Prostate gland (tissue), 2 donors: ENCODE measurements around the gene PPP2R2B.

Experiments used
- POLR2A ChIP-seq: fragments of 450-650 bp; IDR thresholded peaks from one replicate; pipeline ENCODE4 v1.6.1; 2016; ENCODE audit warnings: antibody characterized with exemption, mild to moderate bottlenecking
- TF ChIP-seq, protein P1 (sequence below), 4 experiments: fragments of 200-600 bp in 2 of 4; fragments of 450-650 bp in 2 of 4; sonication (generic) in 2 of 4; IDR thresholded peaks; 1 replicate in 3 of 4; 2 replicates in 1 of 4; pipeline ENCODE4 v1.5.1; 2016 to 2019; ENCODE audit warnings: antibody characterized with exemption in 4 of 4, mild to moderate bottlenecking in 2 of 4, moderate library complexity in 2 of 4

GRCh38 chr5:146549615-146550014 is 328.9 kb downstream of the PPP2R2B start:
- no peak for TF ChIP-seq POLR2A
- TF ChIP-seq, protein P1, sequence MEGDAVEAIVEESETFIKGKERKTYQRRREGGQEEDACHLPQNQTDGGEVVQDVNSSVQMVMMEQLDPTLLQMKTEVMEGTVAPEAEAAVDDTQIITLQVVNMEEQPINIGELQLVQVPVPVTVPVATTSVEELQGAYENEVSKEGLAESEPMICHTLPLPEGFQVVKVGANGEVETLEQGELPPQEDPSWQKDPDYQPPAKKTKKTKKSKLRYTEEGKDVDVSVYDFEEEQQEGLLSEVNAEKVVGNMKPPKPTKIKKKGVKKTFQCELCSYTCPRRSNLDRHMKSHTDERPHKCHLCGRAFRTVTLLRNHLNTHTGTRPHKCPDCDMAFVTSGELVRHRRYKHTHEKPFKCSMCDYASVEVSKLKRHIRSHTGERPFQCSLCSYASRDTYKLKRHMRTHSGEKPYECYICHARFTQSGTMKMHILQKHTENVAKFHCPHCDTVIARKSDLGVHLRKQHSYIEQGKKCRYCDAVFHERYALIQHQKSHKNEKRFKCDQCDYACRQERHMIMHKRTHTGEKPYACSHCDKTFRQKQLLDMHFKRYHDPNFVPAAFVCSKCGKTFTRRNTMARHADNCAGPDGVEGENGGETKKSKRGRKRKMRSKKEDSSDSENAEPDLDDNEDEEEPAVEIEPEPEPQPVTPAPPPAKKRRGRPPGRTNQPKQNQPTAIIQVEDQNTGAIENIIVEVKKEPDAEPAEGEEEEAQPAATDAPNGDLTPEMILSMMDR (IDR thresholded peaks at IDR 0.05) = no peak
